GM21576 (cell line): ENCODE results near the gene TNFRSF12A.
"Not testable (repeated sequence)": the region's sequence is repeated elsewhere in the genome, so short reads cannot be mapped to it uniquely, and the experiment has no call there.

Experiments
- ATAC-seq: cut with Tn5 transposase; IDR thresholded peaks from one replicate; pipeline ENCODE4 v1.9.1; 2021; ENCODE audit warnings: mild to moderate bottlenecking, moderate library complexity; ENCODE audit not compliant: unreplicated experiment

TNFRSF12A gene

DNA sequence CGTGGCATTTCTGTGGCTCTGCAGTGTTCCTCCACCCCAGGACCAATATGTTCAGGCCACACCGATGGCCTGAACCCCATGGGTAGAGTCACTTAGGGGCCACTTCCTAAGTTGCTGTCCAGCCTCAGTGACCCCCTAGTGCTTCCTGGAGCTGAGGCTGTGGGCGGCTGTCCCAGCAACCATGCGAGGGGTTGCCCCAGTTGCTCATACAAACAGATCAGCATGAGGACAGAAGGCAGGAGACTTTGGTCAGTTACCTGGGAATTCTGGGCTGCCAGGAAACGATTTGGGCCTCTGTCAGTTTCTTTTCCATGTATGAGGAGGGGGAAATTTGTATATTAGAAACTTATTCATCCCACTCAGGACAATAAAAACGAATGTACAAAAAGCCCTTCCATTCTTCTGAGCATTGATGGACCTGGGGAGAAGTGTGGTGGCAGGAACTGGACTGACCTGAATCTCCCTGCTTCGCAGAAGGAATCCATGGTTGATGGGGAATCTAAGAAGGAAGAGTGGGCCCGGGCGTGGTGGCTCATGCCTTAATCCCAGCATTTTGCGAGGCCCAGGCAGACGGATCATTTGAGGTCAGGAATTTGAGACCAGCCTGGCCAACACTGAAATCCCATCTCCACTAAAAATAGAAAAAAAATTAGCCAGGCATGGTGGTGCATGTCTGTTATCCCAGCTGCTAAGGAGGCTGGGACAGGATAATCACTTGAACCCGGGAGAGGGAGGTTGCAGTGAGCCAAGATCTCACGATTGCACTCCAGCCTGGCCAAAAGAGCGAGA, 40.4 kb downstream of the TNFRSF12A start:
- ATAC-seq: no peak

DNA sequence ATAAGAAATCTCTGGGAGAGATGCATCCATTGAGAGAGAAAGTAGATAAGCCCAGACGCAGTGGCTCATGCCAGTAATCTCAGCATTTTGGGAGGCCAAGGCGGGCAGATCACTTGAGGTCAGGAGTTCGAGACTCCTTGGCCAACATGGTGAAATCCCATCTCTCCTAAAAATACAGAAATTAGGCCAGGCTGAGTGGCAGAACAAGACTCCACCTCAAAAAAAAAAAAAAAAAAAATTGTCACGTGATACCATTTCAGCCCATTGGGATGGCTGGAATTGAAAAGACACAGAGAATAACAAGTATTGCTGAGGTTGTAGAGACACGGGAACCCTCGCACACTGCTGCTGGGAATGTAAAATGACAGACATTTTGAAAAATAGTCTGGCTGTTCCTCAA, 42.4 kb downstream of the TNFRSF12A start:
- ATAC-seq: no peak

DNA sequence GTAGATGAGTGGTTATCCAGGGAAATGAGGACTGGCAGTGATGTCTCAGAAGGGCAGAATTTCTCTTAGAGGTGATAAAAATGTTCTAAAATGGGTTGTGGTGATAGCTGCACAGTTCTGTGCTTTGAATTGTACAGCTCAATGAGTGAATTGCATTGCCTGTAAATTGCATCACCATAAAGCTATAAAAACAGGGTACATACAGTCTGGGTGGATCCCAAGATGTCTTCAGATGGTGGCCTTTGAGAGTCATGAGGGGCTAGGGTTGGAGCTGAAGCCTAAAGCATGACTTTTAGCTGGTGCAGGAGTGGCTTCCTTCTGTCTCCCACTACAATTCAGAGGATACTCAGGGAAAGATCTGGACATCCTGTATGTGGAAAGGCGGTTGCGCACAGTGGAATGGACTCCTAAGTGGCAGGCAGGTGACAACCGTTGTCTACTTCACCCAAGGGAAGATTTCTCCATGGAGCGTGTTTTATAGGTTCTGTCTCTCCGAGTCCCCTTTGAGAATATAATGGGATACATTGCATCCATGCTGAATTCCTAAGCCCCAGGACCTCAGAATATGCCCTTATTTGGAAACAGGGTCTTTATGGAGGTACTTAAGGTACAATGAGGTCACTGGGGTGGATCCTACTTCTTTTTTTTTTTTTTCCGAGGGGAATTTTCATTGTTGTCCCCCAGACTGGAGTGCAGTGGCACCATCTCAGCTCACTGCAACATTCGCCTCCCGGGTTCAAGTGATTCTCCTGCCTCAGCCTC, 43.6 kb downstream of the TNFRSF12A start:
- no peak for ATAC-seq

DNA sequence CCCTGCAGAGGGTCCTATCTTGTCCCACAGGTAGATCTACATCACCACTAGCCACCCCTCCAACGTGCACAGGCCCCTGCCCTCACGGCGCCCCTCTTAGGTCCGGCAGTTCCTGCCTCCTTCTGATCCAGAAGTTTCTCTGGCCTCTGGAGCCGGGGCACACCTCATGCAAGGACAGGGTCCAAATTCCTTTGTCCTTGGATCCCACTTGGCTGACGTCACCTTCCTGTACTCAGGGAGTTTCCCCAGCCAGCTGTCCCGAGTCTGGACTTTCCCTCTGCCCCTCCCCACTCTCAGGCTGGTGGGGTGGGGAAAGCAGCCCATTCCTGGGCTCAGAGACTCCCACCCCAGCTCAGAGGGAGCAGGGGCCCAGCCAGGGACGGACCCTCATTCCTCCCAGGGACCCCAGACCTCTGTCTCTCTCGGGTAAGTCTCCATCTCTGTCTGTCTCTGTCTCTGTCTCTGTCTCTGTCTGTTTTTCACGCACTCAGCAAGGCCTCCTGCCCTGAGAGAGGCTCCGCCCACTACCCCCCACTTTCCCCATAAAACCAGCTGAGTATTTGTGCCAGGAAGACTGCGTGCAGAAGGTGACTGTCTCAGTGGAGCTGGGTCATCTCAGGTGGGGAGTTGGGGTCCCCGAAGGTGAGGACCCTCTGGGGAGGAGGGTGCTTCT, 45.0 kb downstream of the TNFRSF12A start, which contains the start of gene IL32:
Gene IL32 (plus strand): TSS at position 572 of the 673 bp plus-strand sequence. CDS start 172 bp downstream, outside the sequence.
- ATAC-seq: no peak

DNA sequence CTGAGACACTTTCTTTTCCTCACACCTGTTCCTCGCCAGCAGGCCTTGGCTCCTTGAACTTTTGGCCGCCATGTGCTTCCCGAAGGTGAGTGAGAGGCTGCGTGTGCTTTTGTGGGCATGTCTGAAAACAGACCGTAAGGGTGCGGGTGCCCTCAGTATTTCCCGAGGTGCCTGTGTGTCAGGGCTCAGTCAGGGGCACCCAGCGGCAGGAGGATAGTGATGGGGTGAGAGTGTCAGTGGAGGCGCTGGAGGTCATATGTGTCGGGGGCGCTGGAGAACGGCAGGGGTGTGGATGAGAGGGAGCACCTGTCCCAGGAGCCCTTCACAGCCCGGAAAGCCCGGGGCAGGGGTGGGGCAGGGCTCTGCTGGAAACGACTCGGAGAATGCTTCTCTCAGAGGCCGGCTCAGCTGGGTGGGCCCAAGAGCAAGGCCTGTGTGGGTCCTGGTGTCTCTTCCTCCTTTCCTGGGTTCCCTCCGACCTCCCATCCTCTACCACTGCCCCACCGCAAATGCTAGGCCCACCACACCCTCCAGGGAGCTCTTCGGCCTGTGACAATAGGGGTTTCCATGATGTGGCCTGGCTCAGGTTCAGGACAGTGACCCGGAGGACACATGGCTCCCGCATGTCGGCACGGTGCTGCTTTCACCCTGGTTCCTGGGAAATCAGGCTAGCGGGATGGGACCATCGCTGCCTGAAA, 45.7 kb downstream of the TNFRSF12A start:
- ATAC-seq: no peak

DNA sequence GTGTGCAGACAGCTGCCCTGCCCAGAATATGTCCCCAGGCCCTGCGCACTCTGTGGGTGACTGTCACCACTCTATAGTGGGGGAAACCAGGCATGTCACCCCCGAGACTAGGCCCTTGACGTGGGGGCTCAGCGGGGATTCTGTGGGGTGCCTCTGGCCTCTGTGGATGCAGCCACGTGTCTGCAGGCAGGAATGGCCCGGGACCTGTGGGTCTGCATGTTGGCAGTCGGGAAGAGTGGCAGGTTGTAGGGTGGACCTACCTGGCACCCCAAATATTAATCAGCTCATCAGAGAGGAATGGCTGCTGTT, 46.2 kb downstream of the TNFRSF12A start:
- ATAC-seq: no peak

DNA sequence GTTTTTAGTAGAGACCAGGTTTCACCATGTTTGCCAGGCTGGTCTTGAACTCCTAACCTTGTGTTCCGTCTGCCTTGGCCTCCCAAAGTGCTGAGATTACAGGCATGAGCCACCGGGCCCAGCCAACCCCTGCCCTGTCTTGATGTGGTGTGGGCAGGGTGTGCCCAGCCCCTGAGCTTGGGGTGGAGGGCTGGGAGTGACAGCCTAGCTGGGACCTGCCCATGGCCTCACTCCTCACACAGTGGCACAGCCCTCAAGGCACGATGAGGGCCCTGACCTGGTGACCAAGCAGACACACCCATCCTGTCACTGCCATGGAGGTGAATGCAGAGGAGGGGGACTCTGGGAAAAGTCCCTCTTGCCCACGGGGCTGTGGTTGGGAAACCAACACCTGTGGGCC, 48.3 kb downstream of the TNFRSF12A start:
- no peak for ATAC-seq

DNA sequence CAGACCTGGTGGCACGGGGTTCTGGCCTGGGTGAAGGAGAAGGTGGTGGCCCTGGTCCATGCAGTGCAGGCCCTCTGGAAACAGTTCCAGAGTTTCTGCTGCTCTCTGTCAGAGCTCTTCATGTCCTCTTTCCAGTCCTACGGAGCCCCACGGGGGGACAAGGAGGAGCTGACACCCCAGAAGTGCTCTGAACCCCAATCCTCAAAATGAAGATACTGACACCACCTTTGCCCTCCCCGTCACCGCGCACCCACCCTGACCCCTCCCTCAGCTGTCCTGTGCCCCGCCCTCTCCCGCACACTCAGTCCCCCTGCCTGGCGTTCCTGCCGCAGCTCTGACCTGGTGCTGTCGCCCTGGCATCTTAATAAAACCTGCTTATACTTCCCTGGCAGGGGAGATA, 49.0 kb downstream of the TNFRSF12A start:
- ATAC-seq: not testable (repeated sequence)

DNA sequence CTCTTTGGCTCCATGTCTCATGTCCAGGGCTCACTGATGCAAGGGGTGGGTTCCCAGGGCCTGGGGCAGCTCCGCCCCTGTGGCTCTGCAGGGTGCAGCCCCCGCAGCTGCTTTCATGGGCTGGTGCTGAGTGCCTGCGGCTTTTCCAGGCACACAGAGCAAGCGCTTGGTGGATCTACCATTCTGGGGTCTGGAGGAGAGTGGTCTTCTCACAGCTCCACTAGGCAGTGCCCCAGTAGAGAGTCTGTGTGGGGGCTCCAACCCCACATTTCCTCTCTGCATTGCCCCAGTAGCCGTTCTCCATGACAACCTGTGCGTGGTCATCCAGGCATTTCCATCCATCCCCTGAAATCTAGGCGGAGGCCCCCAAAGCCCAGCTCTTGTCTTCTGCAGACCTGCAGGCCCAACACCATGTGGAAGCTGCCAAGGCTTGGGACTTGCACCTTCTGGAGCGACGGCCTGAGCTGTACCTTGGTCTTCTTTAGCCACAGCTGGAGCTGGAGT, 50.5 kb downstream of the TNFRSF12A start:
- ATAC-seq: no peak

DNA sequence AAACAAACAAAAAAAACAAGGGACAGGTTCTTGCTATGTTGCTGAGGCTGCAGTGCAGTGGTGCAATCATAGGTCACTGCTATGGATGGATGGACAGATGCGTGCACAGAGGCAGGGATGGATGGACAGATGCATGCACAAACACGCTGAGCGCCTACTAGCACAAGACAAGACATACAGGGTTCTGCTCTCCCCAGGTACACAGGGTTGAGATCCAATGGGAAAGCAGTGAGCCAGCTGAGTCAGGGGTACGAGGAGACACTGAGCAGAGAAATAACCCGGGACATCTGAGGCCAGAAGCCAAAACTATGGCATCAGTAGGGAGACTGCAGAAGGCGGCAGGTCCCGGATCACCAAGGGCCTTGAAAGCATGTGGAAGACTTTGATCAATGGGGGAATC, 51.5 kb downstream of the TNFRSF12A start:
- ATAC-seq: no peak
